Measurements from ENCODE around the gene RIMBP2.

DNA sequence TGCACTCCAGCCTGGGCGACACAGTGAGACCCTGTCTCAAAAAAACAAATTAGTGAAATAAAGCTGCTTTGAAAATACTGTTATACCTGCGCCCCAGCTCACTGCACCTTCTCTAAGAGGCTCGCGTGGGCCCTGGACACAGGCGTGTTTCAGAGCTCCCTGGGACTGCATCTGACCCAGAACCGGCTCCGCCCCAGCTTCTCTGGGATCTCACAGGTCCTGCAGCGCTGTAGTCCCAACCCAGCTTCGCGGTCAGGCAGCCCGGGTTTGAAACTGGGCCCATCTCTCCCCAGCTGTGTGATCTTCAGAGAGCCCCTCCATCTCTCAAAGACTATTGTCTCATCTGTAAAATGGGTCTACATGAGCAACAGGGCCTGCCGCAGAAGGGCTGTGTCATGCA is 7.5 kb downstream of the RIMBP2 start:
- TF ChIP-seq FOSL2 (IDR thresholded peaks at IDR 0.05; ENCODE audit: borderline replicate concordance, low read depth) (no peak), EP300 (IDR thresholded peaks at IDR 0.05; ENCODE audit: borderline replicate concordance in 1 of 2, low read depth in 1 of 2, low read length in 1 of 2) (no peak), TAF1 (IDR thresholded peaks at IDR 0.05; ENCODE audit: borderline replicate concordance, low read depth, low read length) (no peak), MXI1 (IDR thresholded peaks at IDR 0.05; ENCODE audit: low read depth, low read length) (no peak), EZH2phosphoT487 (IDR thresholded peaks at IDR 0.05; ENCODE audit: borderline replicate concordance, low read depth) (no peak), TCF12 (IDR thresholded peaks at IDR 0.05) (no peak), FOXJ3 (CRISPR knock-in tag; IDR thresholded peaks at IDR 0.05) (no peak), TEAD4 (IDR thresholded peaks at IDR 0.05; ENCODE audit: borderline replicate concordance, insufficient read depth) (no peak), RCOR1 (IDR thresholded peaks at IDR 0.05; ENCODE audit: low read length) (no peak)
- TF ChIP-seq, protein P1, sequence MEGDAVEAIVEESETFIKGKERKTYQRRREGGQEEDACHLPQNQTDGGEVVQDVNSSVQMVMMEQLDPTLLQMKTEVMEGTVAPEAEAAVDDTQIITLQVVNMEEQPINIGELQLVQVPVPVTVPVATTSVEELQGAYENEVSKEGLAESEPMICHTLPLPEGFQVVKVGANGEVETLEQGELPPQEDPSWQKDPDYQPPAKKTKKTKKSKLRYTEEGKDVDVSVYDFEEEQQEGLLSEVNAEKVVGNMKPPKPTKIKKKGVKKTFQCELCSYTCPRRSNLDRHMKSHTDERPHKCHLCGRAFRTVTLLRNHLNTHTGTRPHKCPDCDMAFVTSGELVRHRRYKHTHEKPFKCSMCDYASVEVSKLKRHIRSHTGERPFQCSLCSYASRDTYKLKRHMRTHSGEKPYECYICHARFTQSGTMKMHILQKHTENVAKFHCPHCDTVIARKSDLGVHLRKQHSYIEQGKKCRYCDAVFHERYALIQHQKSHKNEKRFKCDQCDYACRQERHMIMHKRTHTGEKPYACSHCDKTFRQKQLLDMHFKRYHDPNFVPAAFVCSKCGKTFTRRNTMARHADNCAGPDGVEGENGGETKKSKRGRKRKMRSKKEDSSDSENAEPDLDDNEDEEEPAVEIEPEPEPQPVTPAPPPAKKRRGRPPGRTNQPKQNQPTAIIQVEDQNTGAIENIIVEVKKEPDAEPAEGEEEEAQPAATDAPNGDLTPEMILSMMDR (IDR thresholded peaks at IDR 0.05): no peak
- TF ChIP-seq, protein P2, sequence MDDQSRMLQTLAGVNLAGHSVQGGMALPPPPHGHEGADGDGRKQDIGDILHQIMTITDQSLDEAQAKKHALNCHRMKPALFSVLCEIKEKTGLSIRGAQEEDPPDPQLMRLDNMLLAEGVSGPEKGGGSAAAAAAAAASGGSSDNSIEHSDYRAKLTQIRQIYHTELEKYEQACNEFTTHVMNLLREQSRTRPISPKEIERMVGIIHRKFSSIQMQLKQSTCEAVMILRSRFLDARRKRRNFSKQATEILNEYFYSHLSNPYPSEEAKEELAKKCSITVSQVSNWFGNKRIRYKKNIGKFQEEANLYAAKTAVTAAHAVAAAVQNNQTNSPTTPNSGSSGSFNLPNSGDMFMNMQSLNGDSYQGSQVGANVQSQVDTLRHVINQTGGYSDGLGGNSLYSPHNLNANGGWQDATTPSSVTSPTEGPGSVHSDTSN (IDR thresholded peaks at IDR 0.05): no peak
- TF ChIP-seq, protein P3, sequence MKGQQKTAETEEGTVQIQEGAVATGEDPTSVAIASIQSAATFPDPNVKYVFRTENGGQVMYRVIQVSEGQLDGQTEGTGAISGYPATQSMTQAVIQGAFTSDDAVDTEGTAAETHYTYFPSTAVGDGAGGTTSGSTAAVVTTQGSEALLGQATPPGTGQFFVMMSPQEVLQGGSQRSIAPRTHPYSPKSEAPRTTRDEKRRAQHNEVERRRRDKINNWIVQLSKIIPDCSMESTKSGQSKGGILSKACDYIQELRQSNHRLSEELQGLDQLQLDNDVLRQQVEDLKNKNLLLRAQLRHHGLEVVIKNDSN (IDR thresholded peaks at IDR 0.05; ENCODE audit: borderline replicate concordance, low read depth): no peak
- TF ChIP-seq, protein P4, sequence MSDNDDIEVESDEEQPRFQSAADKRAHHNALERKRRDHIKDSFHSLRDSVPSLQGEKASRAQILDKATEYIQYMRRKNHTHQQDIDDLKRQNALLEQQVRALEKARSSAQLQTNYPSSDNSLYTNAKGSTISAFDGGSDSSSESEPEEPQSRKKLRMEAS (IDR thresholded peaks at IDR 0.05; ENCODE audit: low read depth): no peak
- TF ChIP-seq, protein P5, sequence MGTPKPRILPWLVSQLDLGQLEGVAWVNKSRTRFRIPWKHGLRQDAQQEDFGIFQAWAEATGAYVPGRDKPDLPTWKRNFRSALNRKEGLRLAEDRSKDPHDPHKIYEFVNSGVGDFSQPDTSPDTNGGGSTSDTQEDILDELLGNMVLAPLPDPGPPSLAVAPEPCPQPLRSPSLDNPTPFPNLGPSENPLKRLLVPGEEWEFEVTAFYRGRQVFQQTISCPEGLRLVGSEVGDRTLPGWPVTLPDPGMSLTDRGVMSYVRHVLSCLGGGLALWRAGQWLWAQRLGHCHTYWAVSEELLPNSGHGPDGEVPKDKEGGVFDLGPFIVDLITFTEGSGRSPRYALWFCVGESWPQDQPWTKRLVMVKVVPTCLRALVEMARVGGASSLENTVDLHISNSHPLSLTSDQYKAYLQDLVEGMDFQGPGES (IDR thresholded peaks at IDR 0.05; ENCODE audit: low read depth, low read length): no peak

Measured in SK-N-SH (cell line).